ENCODE results near the gene ZBTB33. TPM values are rescaled to one million over a fixed set of nuclear protein-coding genes. Genes with fewer than 3 reads are reported as not detected.

The ZBTB33 gene
- total RNA-seq, 1 donor from 2014 or later: 11.2 TPM

- Mint-ChIP-seq H3K9me3 (ENCODE audit: low read depth) (peaks cover 5% of the 10 kb centered on the region), H3K27me3 (ENCODE audit: low read depth) (peaks cover 2% of the 10 kb centered on the region), H3K4me3 (ENCODE audit: unreplicated experiment) (peak overlapping the region; percentile 90), H3K4me1 (ENCODE audit: low read depth) (peaks cover 15% of the 10 kb centered on the region), H3K36me3 (ENCODE audit: low read depth) (peaks cover 7% of the 10 kb centered on the region), H3K27ac (ENCODE audit: unreplicated experiment) (peak overlapping the region; percentile 92)
- TF ChIP-seq CTCF (IDR thresholded peaks at IDR 0.05): no peak
- no peak for DNase-seq (ENCODE audit: low spot score)
These were observed 929 bp downstream of the ZBTB33 start for GRCh38 chrX:120251471-120252011.

GRCh38 chrX:120253784-120254183 is 3.2 kb downstream of the ZBTB33 start:
- TF ChIP-seq CTCF (IDR thresholded peaks at IDR 0.05): no peak
- no peak overlapping the region for H3K4me3 Mint-ChIP-seq (ENCODE audit: unreplicated experiment)
- no peak for DNase-seq (ENCODE audit: low spot score)
- H3K27me3 Mint-ChIP-seq (ENCODE audit: low read depth): no peaks in the 10 kb centered on the region
- H3K4me1 Mint-ChIP-seq (ENCODE audit: low read depth): peaks cover 15% of the 10 kb centered on the region
- H3K9me3 Mint-ChIP-seq (ENCODE audit: low read depth): peaks cover 4% of the 10 kb centered on the region
- H3K36me3 Mint-ChIP-seq (ENCODE audit: low read depth): peaks cover 12% of the 10 kb centered on the region
- no peak overlapping the region for H3K27ac Mint-ChIP-seq (ENCODE audit: unreplicated experiment)

GRCh38 chrX:120260369-120260768 is 9.8 kb downstream of the ZBTB33 start:
- H3K27ac Mint-ChIP-seq (ENCODE audit: unreplicated experiment): no peak overlapping the region
- no peak for DNase-seq (ENCODE audit: low spot score)
- TF ChIP-seq CTCF (IDR thresholded peaks at IDR 0.05): no peak
- H3K9me3 Mint-ChIP-seq (ENCODE audit: low read depth): no peaks in the 10 kb centered on the region
- no peaks in the 10 kb centered on the region for H3K4me1 Mint-ChIP-seq (ENCODE audit: low read depth)
- peaks cover 5% of the 10 kb centered on the region for H3K36me3 Mint-ChIP-seq (ENCODE audit: low read depth)
- no peaks in the 10 kb centered on the region for H3K27me3 Mint-ChIP-seq (ENCODE audit: low read depth)
- no peak overlapping the region for H3K4me3 Mint-ChIP-seq (ENCODE audit: unreplicated experiment)

- no peaks in the 10 kb centered on the region for H3K9me3 Mint-ChIP-seq (ENCODE audit: low read depth)
These were observed 12.5 kb downstream of the ZBTB33 start for GRCh38 chrX:120262859-120263708.

More at GRCh38 chrX:120262859-120263708, 12.5 kb downstream of the ZBTB33 start:
- no peak for TF ChIP-seq CTCF (IDR thresholded peaks at IDR 0.05)
- Mint-ChIP-seq H3K4me3 (ENCODE audit: unreplicated experiment) (no peak overlapping the region), H3K27ac (ENCODE audit: unreplicated experiment) (no peak overlapping the region), H3K4me1 (ENCODE audit: low read depth) (no peaks in the 10 kb centered on the region), H3K27me3 (ENCODE audit: low read depth) (no peaks in the 10 kb centered on the region), H3K36me3 (ENCODE audit: low read depth) (no peaks in the 10 kb centered on the region)
- DNase-seq (ENCODE audit: low spot score): no peak

Data from chondrocyte (in vitro differentiated cells).